Coronary artery (tissue), 2 donors: ENCODE measurements around the gene CCDC171.
A peak's percentile ranks its signal among the peaks of the same experiment; 100 is the strongest.

Source experiments
- DNase-seq: peaks from one replicate; pipeline ENCODE4 v3.0.0-alpha.2; 2017; ENCODE audit warnings: low spot score
- H3K27ac ChIP-seq, 2 donors: fragments of 200-600 bp; sonication (generic); one replicate each; pipeline ENCODE4 v1.5.1; 2016 to 2019
- H3K4me3 ChIP-seq: fragments of 200-600 bp; sonication (generic); 2 replicates; pipeline ENCODE4 v1.5.1; 2016; ENCODE audit warnings: mild to moderate bottlenecking, moderate library complexity
- TF ChIP-seq, protein P1 (sequence below): fragments of 200-600 bp; sonication (generic); IDR thresholded peaks from one replicate; pipeline ENCODE4 v1.5.1; 2019; ENCODE audit warnings: antibody characterized with exemption

CCDC171 gene

DNA sequence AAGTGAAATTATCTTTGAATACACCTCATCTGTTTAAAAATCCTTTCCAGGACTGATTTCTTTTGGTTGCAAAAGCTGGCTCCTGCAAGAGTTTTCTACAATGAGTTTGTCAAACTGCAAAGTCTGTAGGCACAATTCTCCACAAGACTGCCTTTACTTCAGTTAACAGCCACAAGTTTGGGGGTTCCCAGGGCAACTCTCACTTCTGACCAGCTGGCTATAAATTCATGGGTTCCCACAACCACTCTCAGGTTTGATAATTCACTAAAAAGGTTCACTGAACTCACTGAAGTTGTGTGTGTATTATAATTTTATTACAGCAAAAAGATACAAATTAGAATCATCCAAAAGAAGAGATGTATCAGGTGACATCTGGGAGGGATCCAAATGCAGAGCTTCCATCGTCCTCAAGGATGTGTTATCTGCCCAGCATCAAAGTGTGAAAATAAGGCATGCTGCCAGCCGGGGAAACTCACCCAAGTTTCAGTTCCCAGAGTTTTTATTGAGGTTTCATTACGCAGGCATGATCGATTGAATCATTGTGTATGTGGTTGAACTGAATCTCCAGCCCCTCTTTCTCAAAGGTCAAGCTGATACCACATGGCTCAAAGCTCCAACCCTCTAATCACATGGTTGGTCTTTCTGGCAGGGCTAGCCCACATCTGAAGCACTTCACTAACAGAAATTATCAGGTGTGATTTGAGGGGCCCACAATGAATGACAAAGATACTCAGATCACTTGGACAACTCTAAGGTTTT, 23.1 kb upstream of the CCDC171 start:
- Histone ChIP-seq H3K4me3 (no peak overlapping the region), H3K27ac (no peak overlapping the region)
- TF ChIP-seq, protein P1, sequence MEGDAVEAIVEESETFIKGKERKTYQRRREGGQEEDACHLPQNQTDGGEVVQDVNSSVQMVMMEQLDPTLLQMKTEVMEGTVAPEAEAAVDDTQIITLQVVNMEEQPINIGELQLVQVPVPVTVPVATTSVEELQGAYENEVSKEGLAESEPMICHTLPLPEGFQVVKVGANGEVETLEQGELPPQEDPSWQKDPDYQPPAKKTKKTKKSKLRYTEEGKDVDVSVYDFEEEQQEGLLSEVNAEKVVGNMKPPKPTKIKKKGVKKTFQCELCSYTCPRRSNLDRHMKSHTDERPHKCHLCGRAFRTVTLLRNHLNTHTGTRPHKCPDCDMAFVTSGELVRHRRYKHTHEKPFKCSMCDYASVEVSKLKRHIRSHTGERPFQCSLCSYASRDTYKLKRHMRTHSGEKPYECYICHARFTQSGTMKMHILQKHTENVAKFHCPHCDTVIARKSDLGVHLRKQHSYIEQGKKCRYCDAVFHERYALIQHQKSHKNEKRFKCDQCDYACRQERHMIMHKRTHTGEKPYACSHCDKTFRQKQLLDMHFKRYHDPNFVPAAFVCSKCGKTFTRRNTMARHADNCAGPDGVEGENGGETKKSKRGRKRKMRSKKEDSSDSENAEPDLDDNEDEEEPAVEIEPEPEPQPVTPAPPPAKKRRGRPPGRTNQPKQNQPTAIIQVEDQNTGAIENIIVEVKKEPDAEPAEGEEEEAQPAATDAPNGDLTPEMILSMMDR, result no peak
- DNase-seq, result no peak

DNA sequence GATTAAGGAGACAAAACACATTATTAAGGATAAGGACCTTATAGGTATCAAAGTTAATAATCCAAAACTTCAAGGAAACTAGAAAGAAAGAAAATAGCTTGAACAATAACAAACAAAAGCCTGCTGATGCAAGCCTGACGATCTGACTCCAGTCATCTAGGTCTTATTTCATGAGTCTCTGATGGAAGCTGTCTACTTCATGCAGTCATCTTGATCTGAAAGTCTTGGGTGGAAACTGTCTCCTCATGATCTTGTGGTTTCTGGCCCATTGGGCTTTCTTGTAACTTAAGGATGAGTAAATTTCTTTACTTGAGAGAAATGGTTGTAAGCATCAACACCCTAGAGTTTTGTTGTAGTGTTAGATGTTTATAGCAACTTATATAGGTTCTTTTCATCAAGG, 21.5 kb upstream of the CCDC171 start:
- Histone ChIP-seq H3K4me3 (no peak overlapping the region), H3K27ac (no peak overlapping the region)
- DNase-seq, result no peak
- TF ChIP-seq, protein P1, result no peak

DNA sequence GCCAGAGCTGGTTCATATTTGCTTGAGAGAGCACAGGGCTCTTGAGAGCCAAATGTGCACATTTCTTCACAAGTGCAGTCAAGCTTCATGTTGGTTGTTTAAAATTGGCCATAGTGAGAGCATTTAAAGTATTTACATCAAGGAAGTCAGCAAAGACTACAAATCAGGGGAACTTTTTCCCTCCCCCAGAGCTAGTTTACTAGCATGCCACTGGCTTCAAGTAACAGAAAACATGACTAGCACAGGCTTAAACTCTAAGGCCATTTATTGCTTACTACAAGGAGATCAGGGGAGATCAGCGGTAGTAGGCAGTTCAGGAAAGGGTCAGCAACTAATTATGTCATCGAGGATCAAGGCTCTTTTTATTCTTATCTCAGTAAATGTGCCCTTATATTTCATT, 11.0 kb upstream of the CCDC171 start:
- Histone ChIP-seq H3K4me3 (no peak overlapping the region), H3K27ac (no peak overlapping the region)
- DNase-seq, result no peak
- TF ChIP-seq, protein P1, result no peak

DNA sequence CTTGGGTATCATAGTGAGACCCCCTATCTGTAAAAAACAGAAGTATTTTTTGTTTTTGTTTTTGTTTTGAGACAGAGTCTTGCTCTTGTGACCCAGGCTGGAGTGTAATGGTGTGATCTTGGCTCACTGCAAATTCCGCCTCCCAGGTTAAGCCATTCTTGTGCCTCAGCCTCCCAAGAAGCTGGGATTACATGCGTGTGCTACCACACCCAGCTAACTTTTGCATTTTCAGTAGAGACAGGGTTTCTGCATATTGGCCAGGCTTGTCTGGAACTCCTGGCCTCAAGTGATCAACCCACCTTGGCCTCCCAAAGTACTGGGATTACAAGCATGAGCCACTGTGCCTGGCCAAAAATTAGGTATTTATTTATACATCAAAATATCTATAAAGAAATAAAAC, 10.2 kb upstream of the CCDC171 start:
- no peak for DNase-seq
- H3K4me3 ChIP-seq, result no peak overlapping the region
- TF ChIP-seq, protein P1, result no peak

DNA sequence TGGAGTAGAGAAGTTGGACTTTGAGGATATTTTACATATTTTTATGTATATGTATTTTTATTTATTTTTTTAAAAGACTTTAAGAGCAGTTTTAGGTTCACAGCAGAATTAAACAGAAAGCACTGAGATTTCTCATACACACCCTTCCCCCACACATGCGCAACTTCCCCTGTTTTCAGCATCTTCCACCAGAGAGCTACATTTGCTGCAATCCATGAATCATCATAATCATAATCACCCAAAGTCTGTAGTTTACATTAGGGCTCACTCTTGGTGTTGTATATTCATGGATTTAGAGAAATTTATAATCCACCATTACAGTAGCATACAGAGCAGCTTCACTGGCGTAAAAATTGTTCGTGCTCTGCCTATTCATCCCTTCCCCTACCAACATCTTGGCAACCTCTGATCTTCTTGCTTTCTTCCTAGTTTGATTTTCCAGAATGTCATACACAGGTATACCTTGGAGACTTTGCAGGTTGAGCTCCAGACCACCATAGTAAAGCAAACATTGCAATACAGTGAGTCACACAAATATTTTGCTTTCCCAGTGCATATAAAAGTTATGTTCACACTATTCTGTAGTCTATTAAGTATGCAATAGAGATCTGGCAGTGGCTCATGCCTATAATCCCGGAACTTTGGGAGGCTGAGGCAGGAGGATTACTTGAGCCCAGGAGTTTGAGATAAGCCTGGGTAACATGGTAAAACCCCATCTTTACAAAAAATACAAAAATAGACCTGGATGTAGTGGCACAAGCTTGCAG, 9.6 kb upstream of the CCDC171 start:
- no peak for DNase-seq
- no peak overlapping the region for H3K4me3 ChIP-seq
- no peak overlapping the region for H3K27ac ChIP-seq
- TF ChIP-seq, protein P1, result no peak

More for the DNA sequence above, 10.2 kb upstream of the CCDC171 start:
- no peak overlapping the region for H3K27ac ChIP-seq

DNA sequence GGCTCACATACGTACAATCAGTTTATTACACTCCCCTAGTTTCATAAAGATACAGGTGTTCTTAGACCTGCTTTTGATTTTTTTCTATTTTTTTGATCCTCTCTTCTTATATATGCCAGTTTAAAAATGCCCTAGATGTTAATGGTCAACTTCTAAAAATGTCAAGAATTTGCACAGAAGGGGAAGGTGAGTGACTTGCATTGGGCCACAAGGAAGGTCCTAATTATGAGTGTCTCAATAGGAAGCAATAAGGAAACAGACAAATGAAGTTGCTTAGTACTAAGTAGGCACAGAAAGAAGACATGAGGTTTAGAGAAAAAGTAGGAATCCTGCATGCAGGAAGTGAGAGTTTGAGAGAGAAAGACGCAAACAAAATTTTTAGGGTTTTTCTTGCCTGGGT, 3.2 kb upstream of the CCDC171 start:
- DNase-seq, result no peak
- no peak overlapping the region for H3K4me3 ChIP-seq
- TF ChIP-seq, protein P1, result no peak
- H3K27ac ChIP-seq, result no peak overlapping the region

DNA sequence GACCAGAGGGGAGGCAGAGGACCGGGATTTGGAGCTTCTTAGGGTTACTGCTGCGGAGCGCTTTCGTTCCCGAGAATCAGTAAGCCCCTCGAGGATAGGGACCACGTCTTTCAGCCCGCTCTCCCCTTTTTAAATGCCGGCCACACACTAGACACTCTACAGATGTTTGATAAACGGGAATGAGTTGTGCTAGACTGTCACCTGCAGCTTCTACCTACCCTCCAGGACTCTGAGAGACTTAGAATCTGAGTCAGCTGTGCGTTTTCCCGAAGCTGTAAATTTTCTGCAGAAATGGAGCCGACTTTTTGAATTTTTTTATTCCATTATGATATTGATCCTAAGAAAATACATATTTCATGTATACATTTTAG, 670 bp downstream of the CCDC171 start:
- TF ChIP-seq, protein P1, result no peak
- Histone ChIP-seq H3K27ac (peak overlapping the region; percentile 84 to 85), H3K4me3 (peak overlapping the region; percentile 76)
- DNase-seq, result no peak
